ENCODE measurements around the gene NR5A2. TPM values are rescaled to one million over a fixed set of nuclear protein-coding genes. Genes with fewer than 3 reads are reported as not detected.

The NR5A2 gene
- polyA plus RNA-seq, 3 donors: 0.03 to 0.31 TPM; not detected in 1

DNA sequence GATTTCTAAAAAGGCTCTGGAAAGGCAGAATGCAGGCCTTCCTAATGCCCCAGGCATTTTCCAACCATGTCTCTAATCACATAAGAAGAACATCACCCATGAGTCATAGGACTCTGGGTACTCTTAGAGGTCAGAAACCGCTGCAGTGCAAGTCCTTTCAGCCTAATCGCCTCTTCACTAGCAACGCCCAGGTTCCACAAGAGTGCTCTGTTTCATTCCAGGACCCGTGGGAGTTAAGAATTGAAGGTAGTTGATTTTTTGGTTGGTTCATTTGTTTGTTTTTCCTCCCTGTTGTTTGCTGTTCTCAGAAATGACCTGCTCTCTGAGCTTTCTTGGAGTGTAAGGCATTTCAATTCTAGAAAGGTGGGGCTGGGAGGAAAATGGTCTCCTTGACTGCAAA lies 123.2 kb downstream of the NR5A2 start:
- H3K36me3 ChIP-seq (replicated peaks in 1 of 2; ENCODE audit: control insufficient read depth in 1 of 2, insufficient read depth in 2 of 2, low read length in 2 of 2): no peaks in the 10 kb centered on the region
- H3K9ac ChIP-seq (ENCODE audit: insufficient read depth, low read length, poor library complexity, severe bottlenecking): no peak overlapping the region
- no peak overlapping the region for H3K4me3 Mint-ChIP-seq

DNA sequence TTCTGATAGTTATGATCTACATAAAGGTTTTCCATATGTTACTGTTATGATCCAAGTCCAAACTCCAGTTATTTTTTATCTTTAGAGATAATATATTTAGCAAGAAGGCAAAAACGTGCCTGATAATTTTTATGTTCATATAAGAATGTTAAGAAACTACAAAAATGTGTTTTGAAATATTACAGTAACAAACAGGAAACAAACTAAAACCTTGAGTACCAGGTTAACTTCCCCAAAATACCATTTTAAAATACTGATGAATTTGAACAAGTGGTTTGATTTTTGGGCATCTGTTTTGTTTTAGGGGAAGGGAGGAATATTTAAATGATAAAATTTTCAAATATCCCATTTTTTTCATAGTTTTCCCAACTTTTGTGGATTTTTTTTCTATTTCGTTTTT lies 124.8 kb downstream of the NR5A2 start:
- H3K27ac ChIP-seq (ENCODE audit: low read depth in 1 of 2, low read length in 2 of 2): no peak overlapping the region
- TF ChIP-seq, protein P1, sequence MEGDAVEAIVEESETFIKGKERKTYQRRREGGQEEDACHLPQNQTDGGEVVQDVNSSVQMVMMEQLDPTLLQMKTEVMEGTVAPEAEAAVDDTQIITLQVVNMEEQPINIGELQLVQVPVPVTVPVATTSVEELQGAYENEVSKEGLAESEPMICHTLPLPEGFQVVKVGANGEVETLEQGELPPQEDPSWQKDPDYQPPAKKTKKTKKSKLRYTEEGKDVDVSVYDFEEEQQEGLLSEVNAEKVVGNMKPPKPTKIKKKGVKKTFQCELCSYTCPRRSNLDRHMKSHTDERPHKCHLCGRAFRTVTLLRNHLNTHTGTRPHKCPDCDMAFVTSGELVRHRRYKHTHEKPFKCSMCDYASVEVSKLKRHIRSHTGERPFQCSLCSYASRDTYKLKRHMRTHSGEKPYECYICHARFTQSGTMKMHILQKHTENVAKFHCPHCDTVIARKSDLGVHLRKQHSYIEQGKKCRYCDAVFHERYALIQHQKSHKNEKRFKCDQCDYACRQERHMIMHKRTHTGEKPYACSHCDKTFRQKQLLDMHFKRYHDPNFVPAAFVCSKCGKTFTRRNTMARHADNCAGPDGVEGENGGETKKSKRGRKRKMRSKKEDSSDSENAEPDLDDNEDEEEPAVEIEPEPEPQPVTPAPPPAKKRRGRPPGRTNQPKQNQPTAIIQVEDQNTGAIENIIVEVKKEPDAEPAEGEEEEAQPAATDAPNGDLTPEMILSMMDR (IDR thresholded peaks at IDR 0.05): no peak
- peaks cover 1 to 6% (median 3%) of the 10 kb centered on the region in 7 donors for H3K9me3 Mint-ChIP-seq
- no peak overlapping the region for H3K4me2 ChIP-seq (replicated peaks; ENCODE audit: extremely low read depth, low read length, poor library complexity, severe bottlenecking)
- H2AFZ ChIP-seq (ENCODE audit: insufficient read depth, low read depth, low read length, poor library complexity, severe bottlenecking): no peak overlapping the region
- H3K27me3 Mint-ChIP-seq (ENCODE audit: low read depth in 3 of 3): peaks cover 0 to 2% (median 0%) of the 10 kb centered on the region in 3 donors
- WGBS (ENCODE audit: insufficient coverage): no CpG with 5 or more reads among the region's 2 CpGs
- H3K79me2 ChIP-seq (ENCODE audit: insufficient read depth, low read length): no peaks in the 10 kb centered on the region
- peaks cover 16% of the 10 kb centered on the region for H3K4me1 Mint-ChIP-seq
- H3K4me1 ChIP-seq (ENCODE audit: control insufficient read depth in 1 of 2, insufficient read depth in 2 of 2, low read length in 2 of 2): peaks cover 0 to 8% of the 10 kb centered on the region in 2 donors
- intact Hi-C loops (cut with micrococcal nuclease): no loop called here
- H3K9ac ChIP-seq (ENCODE audit: insufficient read depth, low read length, poor library complexity, severe bottlenecking): no peak overlapping the region
- no peaks in the 10 kb centered on the region for H3K27me3 ChIP-seq (ENCODE audit: control insufficient read depth in 2 of 2, insufficient read depth in 2 of 2, low read length in 2 of 2)
- H3K36me3 Mint-ChIP-seq: no peaks in the 10 kb centered on the region
- no peaks in the 10 kb centered on the region for H3K36me3 ChIP-seq (replicated peaks in 1 of 2; ENCODE audit: control insufficient read depth in 1 of 2, insufficient read depth in 2 of 2, low read length in 2 of 2)
- no peaks in the 10 kb centered on the region for H4K20me1 ChIP-seq (ENCODE audit: insufficient read depth, low read length)
- no peak overlapping the region for H3K27ac Mint-ChIP-seq
- no peak for DNase-seq
- H3K4me3 Mint-ChIP-seq: no peak overlapping the region
- H3K9me3 ChIP-seq (replicated peaks in 1 of 2; ENCODE audit: control insufficient read depth in 1 of 2, insufficient read depth in 1 of 2, low read length in 2 of 2): peaks cover 0 to 7% of the 10 kb centered on the region in 2 donors
- H3K4me3 ChIP-seq (replicated peaks in 1 of 3; ENCODE audit: low read depth in 2 of 3, low read length in 3 of 3): no peak overlapping the region

More for the DNA sequence above, 123.2 kb downstream of the NR5A2 start:
- 60% methylated on average over 1 of the region's 4 CpGs for WGBS (ENCODE audit: insufficient coverage)
- H3K79me2 ChIP-seq (ENCODE audit: insufficient read depth, low read length): no peaks in the 10 kb centered on the region
- H3K9me3 ChIP-seq (replicated peaks in 1 of 2; ENCODE audit: control insufficient read depth in 1 of 2, insufficient read depth in 1 of 2, low read length in 2 of 2): peaks cover 0 to 7% of the 10 kb centered on the region in 2 donors
- H3K27me3 Mint-ChIP-seq (ENCODE audit: low read depth in 3 of 3): peaks cover 0 to 2% (median 0%) of the 10 kb centered on the region in 3 donors
- peaks cover 0 to 8% of the 10 kb centered on the region in 2 donors for H3K4me1 ChIP-seq (ENCODE audit: control insufficient read depth in 1 of 2, insufficient read depth in 2 of 2, low read length in 2 of 2)
- no peaks in the 10 kb centered on the region for H3K36me3 Mint-ChIP-seq
- no peak for DNase-seq
- peaks cover 2 to 6% (median 3%) of the 10 kb centered on the region in 7 donors for H3K9me3 Mint-ChIP-seq
- no peak overlapping the region for H3K4me2 ChIP-seq (replicated peaks; ENCODE audit: extremely low read depth, low read length, poor library complexity, severe bottlenecking)
- peaks cover 16% of the 10 kb centered on the region for H3K4me1 Mint-ChIP-seq
- no peak overlapping the region for H3K27ac Mint-ChIP-seq
- H3K4me3 ChIP-seq (replicated peaks in 1 of 3; ENCODE audit: low read depth in 2 of 3, low read length in 3 of 3): no peak overlapping the region
- no peak overlapping the region for H3K27ac ChIP-seq (ENCODE audit: low read depth in 1 of 2, low read length in 2 of 2)
- H3K27me3 ChIP-seq (ENCODE audit: control insufficient read depth in 2 of 2, insufficient read depth in 2 of 2, low read length in 2 of 2): no peaks in the 10 kb centered on the region
- TF ChIP-seq, protein P1 (IDR thresholded peaks at IDR 0.05): no peak
- intact Hi-C loops (cut with micrococcal nuclease): no loop called here
- no peaks in the 10 kb centered on the region for H4K20me1 ChIP-seq (ENCODE audit: insufficient read depth, low read length)
- H2AFZ ChIP-seq (ENCODE audit: insufficient read depth, low read depth, low read length, poor library complexity, severe bottlenecking): no peak overlapping the region
